Measurements from ENCODE around the gene CDK17. TPM values are rescaled to one million over a fixed set of nuclear protein-coding genes. Genes with fewer than 3 reads are reported as not detected.

Gene CDK17
- total RNA-seq, 1 donor = 73.8 TPM

DNA sequence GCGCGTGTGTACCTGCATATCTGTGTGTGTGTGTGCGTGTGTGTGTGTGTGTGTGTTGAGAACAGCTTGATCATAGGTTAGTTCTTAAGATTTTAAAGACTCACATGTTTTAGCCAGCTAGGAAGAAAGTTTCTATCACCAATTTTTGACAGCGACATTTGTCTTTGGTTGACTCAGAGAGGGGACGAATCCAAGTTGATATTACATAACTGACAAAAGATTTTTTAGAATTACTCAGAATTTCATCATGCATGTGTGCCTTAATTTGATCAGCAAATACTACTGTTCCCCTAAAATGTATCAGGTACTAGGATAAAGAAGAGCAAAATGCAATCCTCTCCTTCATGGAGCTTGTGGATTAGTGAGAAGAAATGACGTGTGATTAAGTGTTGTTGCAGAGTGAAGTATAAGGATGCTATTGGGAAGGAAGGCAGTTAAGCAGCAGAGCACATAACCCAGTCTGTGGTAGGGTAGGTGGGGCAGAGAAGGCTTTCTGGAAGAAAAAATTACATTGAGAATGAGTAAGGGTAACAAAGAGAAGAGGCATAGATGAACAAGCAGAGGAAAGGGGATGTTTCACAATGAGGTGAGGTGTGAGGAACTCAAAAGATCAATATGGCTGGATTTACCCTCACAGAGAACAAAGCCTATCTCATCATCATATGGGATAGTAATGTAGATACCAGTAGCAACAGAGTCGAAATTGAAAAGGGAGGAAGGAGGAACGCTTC is 128.6 kb downstream of the CDK17 start:
- no peak overlapping the region for H3K4me3 ChIP-seq (ENCODE audit: low read depth, low read length)
- TF ChIP-seq CTCF (IDR thresholded peaks at IDR 0.05; ENCODE audit: insufficient read depth, low read depth, low read length) = no peak
- DNase-seq (ENCODE audit: low read depth) = no peak

DNA sequence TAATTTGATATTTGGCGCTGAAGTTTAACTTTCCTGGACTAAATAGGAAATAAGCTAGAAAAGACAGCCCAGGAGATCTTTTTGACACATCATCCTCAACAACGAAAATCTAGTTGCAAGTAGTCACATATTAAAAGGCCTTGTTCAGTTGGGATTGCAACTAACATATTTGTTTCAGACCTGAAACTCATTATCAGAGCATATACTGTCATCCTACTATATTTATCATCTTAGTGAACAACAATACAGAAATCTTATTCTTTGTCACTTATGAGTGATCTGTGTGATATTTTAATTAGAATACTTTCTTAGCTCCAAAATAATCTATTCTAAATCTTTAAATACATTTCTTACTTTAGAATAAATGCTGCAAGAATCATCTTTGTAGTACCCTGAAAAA is 134.0 kb downstream of the CDK17 start:
- no peak for TF ChIP-seq CTCF (IDR thresholded peaks at IDR 0.05; ENCODE audit: insufficient read depth, low read depth, low read length)
- no peak for DNase-seq (ENCODE audit: low read depth)
- no peak overlapping the region for H3K4me3 ChIP-seq (ENCODE audit: low read depth, low read length)

GRCh38 chr12:96265836-96266235 is 134.4 kb downstream of the CDK17 start:
- TF ChIP-seq CTCF (IDR thresholded peaks at IDR 0.05; ENCODE audit: insufficient read depth, low read depth, low read length) = no peak
- H3K4me3 ChIP-seq (ENCODE audit: low read depth, low read length) = no peak overlapping the region
- no peak for DNase-seq (ENCODE audit: low read depth)

- DNase-seq (ENCODE audit: low read depth) = no peak
- no peak overlapping the region for H3K4me3 ChIP-seq (ENCODE audit: low read depth, low read length)
- no peak for TF ChIP-seq CTCF (IDR thresholded peaks at IDR 0.05; ENCODE audit: insufficient read depth, low read depth, low read length)
These were observed 134.8 kb downstream of the CDK17 start for GRCh38 chr12:96265400-96265799.

DNA sequence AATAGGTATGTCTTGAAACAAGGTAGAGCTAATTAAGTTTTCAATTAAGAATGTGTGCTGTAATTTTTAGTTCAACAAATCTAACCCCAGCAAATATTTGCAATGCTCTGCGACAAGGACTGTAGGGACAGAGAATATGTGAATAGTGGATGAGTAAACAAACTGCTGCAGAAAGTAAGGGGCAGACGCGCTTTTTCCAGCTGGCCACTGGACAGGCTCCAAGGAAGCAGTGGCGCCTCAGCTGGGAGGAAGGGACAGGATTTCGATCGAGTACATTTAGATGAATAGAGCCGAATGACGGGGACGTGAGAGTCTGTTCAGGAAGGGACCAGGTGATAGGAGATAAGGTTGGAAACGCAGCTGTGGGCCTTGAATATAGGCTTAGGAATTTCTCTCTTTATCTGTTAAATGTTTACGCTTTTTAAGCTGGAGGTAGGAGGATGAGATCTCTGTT is 136.8 kb downstream of the CDK17 start:
- no peak overlapping the region for H3K4me3 ChIP-seq (ENCODE audit: low read depth, low read length)
- DNase-seq (ENCODE audit: low read depth) = no peak
- TF ChIP-seq CTCF (IDR thresholded peaks at IDR 0.05; ENCODE audit: insufficient read depth, low read depth, low read length) = no peak

DNA sequence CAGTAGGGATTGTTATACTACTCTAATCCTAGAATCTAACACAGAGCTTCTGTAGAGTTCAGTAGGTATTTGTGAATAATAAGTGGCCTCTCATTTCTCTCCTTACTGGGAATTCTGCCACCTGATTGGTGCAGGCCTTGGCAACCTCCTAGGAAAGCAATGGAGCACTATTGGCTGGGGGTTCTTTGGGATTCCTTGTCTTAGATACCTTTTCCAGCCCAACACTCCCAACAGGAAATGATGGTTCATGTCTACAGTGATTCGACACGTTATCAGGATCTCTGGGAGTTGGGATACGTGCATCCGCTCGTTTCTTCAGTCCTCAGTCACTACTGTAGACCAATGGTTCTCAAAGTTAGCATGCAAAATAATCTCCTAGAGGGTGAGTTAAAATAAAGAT is 138.7 kb downstream of the CDK17 start:
- no peak for DNase-seq (ENCODE audit: low read depth)
- no peak overlapping the region for H3K4me3 ChIP-seq (ENCODE audit: low read depth, low read length)
- TF ChIP-seq CTCF (IDR thresholded peaks at IDR 0.05; ENCODE audit: insufficient read depth, low read depth, low read length) = no peak

GRCh38 chr12:96260644-96261043 is 139.6 kb downstream of the CDK17 start:
- TF ChIP-seq CTCF (IDR thresholded peaks at IDR 0.05; ENCODE audit: insufficient read depth, low read depth, low read length) = no peak
- no peak overlapping the region for H3K4me3 ChIP-seq (ENCODE audit: low read depth, low read length)
- DNase-seq (ENCODE audit: low read depth) = no peak

Measured in fibroblast of villous mesenchyme (primary cell).